ENCODE results near the gene PNMA8C.

- TF ChIP-seq CTCF (IDR thresholded peaks at IDR 0.05) (no peak), POLR2A (IDR thresholded peaks at IDR 0.05) (no peak)
Observed at GRCh38 chr19:46386151-46386550, 42.6 kb downstream of the PNMA8C start.
